Spleen (tissue), 11 donors: Measurements from ENCODE around the gene SSBP1. TPM values are rescaled to one million over a fixed set of nuclear protein-coding genes. Genes with fewer than 3 reads are reported as not detected.

Source experiments
- DNase-seq: peaks from one replicate; pipeline ENCODE4 v3.0.0-alpha.2; 2020
- H3K27ac ChIP-seq, 8 donors: fragments of 200-600 bp; sonication (generic) in 7 of 8; 1 replicate in 4 of 8; 2 replicates in 4 of 8; pipeline versions ENCODE4 v1.5.0 to v1.8.0; 2016 to 2021; ENCODE audit warnings: inconsistent platforms in 4 of 8, mild to moderate bottlenecking in 4 of 8, moderate library complexity in 1 of 8
- H3K27me3 ChIP-seq, 7 donors: fragments of 200-600 bp; sonication (generic) in 6 of 7; replicated peaks in 1 of 7; 1 replicate in 4 of 7; 2 replicates in 3 of 7; pipeline versions ENCODE4 v1.5.0 to v1.8.0; 2016 to 2021; ENCODE audit warnings: inconsistent platforms in 3 of 7, mild to moderate bottlenecking in 1 of 7
- H3K36me3 ChIP-seq, 6 donors: fragments of 200-600 bp; sonication (generic) in 5 of 6; 1 replicate in 4 of 6; 2 replicates in 2 of 6; pipeline versions ENCODE4 v1.5.0 to v1.8.0; 2016 to 2021; ENCODE audit warnings: inconsistent platforms in 2 of 6
- H3K4me1 ChIP-seq, 6 donors: fragments of 200-600 bp; sonication (generic) in 5 of 6; 1 replicate in 3 of 6; 2 replicates in 3 of 6; pipeline versions ENCODE4 v1.5.0 to v1.8.0; 2016 to 2021; ENCODE audit warnings: inconsistent platforms in 3 of 6
- H3K4me3 ChIP-seq, 8 donors: fragments of 200-600 bp; sonication (generic) in 7 of 8; 1 replicate in 4 of 8; 2 replicates in 4 of 8; pipeline versions ENCODE4 v1.5.0 to v1.8.0; 2016 to 2021; ENCODE audit warnings: inconsistent platforms in 4 of 8, mild to moderate bottlenecking in 4 of 8, moderate library complexity in 2 of 8
- H3K9me3 ChIP-seq, 8 donors: fragments of 200-600 bp; sonication (generic) in 7 of 8; 1 replicate in 4 of 8; 2 replicates in 4 of 8; pipeline versions ENCODE4 v1.5.0 to v1.8.0; 2016 to 2021; ENCODE audit warnings: inconsistent platforms in 4 of 8
- POLR2A ChIP-seq, 3 donors: fragments of 450-650 bp; IDR thresholded peaks; one replicate each; pipeline ENCODE4 v1.5.1; 2017; ENCODE audit warnings: antibody characterized with exemption in 3 of 3, mild to moderate bottlenecking in 1 of 3
- POLR2AphosphoS5 ChIP-seq, 3 donors: sonication (generic); formaldehyde crosslinking; IDR thresholded peaks; one replicate each; pipeline ENCODE4 v1.5.1; 2017; ENCODE audit warnings: antibody characterized with exemption in 3 of 3
- WGBS, 5 donors: extraction: QIAGEN DNeasy Blood & Tissue Kit in 3 of 5; methylation state at CpG; one replicate each; pipeline versions ENCODE4 v1.1.5 to v1.1.7; 2013 to 2018; 5-methylcytosine and 5-hydroxymethylcytosine counted together
- intact Hi-C: fragments of 100-400 bp; cut with DNase I; formaldehyde crosslinking; loops from one replicate; pipeline ENCODE4 v1.15.0; 2023; ENCODE audit warnings: low total_unique reads
- polyA plus RNA-seq, 3 donors: library from polyadenylated mRNA; stranded (reverse); fragments of 200-250 nt; gene quantifications; one replicate each; pipeline ENCODE4 v1.2.1, GENCODE V29; 2013
- total RNA-seq, 7 donors: library from RNA; depleted of rRNA in 3 of 7; stranded (reverse); fragments of >200 nt in 3 of 7; fragmentation: NEBNext Ultra II Directional in 4 of 7; extraction: Animal tissue kit (Norgen Biotek cat#: 25700) in 4 of 7; gene quantifications; one replicate each; pipeline versions ENCODE4 v1.1.0 to v1.2.1, GENCODE V29; 2016 to 2021
- TF ChIP-seq, protein P1 (sequence below), 11 experiments: fragments of 200-600 bp in 7 of 11; fragments of 450-650 bp in 4 of 11; sonication (generic) in 4 of 11; IDR thresholded peaks in 8 of 11; conservative IDR thresholded peaks in 3 of 11; 1 replicate in 7 of 11; 2 replicates in 4 of 11; pipeline versions ENCODE4 v1.4.0 to v1.8.0; 2016 to 2021; ENCODE audit warnings: antibody characterized with exemption in 11 of 11, inconsistent platforms in 4 of 11, mild to moderate bottlenecking in 1 of 11
- donor health status: healthy with polysubstance abuse.
- donor health status: DM: no; HTN: no; CAD: no; lungs with moderate emphysema.
- donor health status: DM: no; HTN: no; CAD: no.
- donor health status: Bipolar disorder and iron deficiency.
- donor health status: healthy.
- donor health status: DM: no; HTN: no; CAD: no.
- donor health status: DM: yes; HTN: yes; CAD: no.

The SSBP1 gene
- total and polyA plus RNA-seq, 10 donors, result 69.3 to 185 (median 104) TPM

DNA sequence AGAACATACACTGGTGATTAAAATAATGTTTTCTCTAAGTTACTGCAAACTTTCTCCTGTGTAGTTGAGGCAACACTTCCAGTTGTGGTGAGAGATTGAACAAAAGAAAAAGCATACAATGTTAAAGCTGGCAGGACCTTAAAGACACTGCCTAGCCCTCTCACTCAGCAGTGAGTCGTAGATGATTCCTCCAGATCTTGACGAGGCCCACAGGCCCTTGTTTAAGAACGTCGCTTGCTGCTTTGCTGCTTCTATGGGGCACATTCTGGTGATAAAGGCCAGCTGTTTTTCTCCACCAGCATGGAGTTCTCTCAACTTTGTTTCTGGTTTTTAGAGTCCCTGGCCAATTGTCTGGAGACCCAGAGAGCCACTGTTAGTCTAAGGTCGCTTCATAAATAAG is 33.4 kb upstream of the SSBP1 start:
- intact Hi-C loops, result no loop called here
- Histone ChIP-seq H3K27me3 (no peaks in the 10 kb centered on the region), H3K27ac (no peak overlapping the region), H3K4me1 (peaks cover 16 to 25% (median 22%) of the 10 kb centered on the region in 6 donors), H3K36me3 (no peaks in the 10 kb centered on the region), H3K4me3 (no peak overlapping the region), H3K9me3 (no peaks in the 10 kb centered on the region)
- 73 to 91% (median 87%) methylated on average over 5 of the region's 5 CpGs for WGBS, 5 donors
- DNase-seq, result no peak
- TF ChIP-seq POLR2AphosphoS5 (IDR thresholded peaks at IDR 0.05), result no peak
- TF ChIP-seq, protein P1, sequence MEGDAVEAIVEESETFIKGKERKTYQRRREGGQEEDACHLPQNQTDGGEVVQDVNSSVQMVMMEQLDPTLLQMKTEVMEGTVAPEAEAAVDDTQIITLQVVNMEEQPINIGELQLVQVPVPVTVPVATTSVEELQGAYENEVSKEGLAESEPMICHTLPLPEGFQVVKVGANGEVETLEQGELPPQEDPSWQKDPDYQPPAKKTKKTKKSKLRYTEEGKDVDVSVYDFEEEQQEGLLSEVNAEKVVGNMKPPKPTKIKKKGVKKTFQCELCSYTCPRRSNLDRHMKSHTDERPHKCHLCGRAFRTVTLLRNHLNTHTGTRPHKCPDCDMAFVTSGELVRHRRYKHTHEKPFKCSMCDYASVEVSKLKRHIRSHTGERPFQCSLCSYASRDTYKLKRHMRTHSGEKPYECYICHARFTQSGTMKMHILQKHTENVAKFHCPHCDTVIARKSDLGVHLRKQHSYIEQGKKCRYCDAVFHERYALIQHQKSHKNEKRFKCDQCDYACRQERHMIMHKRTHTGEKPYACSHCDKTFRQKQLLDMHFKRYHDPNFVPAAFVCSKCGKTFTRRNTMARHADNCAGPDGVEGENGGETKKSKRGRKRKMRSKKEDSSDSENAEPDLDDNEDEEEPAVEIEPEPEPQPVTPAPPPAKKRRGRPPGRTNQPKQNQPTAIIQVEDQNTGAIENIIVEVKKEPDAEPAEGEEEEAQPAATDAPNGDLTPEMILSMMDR (IDR thresholded peaks at IDR 0.05 in 8 of 11, conservative IDR thresholded peaks at IDR 0.05 in 3 of 11), result no peak

DNA sequence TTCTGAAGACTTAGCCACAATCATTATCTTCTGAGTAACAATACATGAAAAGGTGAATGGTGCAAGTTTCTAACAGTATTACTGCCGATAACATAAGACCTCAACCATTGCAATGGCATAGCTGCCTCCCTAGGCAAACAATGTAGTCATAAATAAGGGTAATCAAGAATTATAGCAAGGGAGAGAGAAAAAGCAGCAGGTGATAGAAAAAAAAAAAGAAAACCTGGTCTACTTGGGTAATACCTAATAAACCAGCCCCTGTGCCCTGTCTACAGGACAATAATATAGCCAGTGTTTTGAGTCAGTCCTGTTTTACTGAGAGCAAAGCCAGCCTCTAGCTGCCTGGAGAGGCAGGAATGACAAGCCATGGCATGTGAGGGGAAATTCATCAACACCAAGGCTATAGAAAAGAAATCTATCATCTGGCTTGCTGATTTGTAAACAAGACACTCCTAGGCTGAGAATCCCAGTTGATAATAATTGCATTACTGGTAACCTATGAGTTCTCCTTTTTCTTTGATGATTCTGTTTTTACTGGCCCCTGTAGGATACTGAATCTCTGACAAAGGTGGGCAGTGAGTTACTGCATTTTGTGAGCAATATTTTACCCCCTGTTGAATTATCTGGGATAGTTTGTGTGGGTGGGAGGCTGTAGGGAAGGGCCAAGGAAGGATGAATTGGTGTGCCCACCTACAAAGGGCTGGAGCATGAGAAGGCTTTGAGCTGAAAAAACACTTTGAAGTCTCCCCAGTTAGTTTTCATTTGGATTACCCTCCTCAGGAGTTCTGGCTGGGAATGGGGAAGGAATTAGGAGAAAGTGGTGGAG is 31.7 kb upstream of the SSBP1 start:
- H3K9me3 ChIP-seq, result no peaks in the 10 kb centered on the region
- H3K27me3 ChIP-seq, result no peaks in the 10 kb centered on the region
- intact Hi-C loops, result no loop called here
- TF ChIP-seq, protein P1 (IDR thresholded peaks at IDR 0.05 in 8 of 11, conservative IDR thresholded peaks at IDR 0.05 in 3 of 11), result no peak
- TF ChIP-seq POLR2A (IDR thresholded peaks at IDR 0.05), result no peak
- no peak for TF ChIP-seq POLR2AphosphoS5 (IDR thresholded peaks at IDR 0.05)
- no peak overlapping the region for H3K4me3 ChIP-seq
- no peak overlapping the region for H3K27ac ChIP-seq
- H3K4me1 ChIP-seq, result peaks cover 5 to 11% (median 10%) of the 10 kb centered on the region in 6 donors
- H3K36me3 ChIP-seq, result no peaks in the 10 kb centered on the region
- DNase-seq, result no peak
- WGBS, 5 donors, result 91 to 98% (median 93%) methylated on average over 1 of the region's 1 CpG

DNA sequence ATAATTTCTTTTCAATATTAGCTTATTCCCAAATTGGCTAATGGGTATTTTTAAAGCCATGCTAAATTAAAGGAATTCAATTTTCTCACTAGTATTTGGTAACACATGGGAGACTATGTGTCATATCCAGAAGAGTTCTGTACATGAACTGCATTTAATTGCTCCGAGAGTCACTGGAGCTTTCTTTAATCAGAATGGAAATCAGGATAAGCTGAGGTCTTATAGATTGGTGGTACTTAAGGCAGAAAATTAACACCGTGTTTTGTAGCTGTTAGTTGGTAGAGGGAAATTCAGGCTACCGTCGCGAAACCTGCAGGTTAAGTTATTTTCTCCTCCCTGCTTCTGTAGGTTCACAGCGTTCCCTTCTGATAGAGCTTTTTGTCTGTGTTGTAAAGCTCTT is 29.8 kb upstream of the SSBP1 start, which contains the start of gene WEE2:
TSS of gene WEE2 (plus strand) at position 3 of the 400 bp plus-strand sequence. CDS start 406 bp downstream, outside the sequence.
- Histone ChIP-seq H3K27me3 (no peaks in the 10 kb centered on the region), H3K4me3 (no peak within 1 kb of the TSS), H3K27ac (no peak within 1 kb of the TSS), H3K36me3 (peaks cover 0 to under 1% (median 0%) of the 10 kb centered on the region in 6 donors), H3K4me1 (no peaks in the 10 kb centered on the region), H3K9me3 (no peaks in the 10 kb centered on the region)
- intact Hi-C loops, result no loop called here
- no peak for TF ChIP-seq POLR2A (IDR thresholded peaks at IDR 0.05)
- TF ChIP-seq, protein P1 (IDR thresholded peaks at IDR 0.05 in 8 of 11, conservative IDR thresholded peaks at IDR 0.05 in 3 of 11), result no peak
- no peak for DNase-seq
- WGBS, 5 donors, result 92 to 96% (median 94%) methylated on average over 6 of the region's 6 CpGs

DNA sequence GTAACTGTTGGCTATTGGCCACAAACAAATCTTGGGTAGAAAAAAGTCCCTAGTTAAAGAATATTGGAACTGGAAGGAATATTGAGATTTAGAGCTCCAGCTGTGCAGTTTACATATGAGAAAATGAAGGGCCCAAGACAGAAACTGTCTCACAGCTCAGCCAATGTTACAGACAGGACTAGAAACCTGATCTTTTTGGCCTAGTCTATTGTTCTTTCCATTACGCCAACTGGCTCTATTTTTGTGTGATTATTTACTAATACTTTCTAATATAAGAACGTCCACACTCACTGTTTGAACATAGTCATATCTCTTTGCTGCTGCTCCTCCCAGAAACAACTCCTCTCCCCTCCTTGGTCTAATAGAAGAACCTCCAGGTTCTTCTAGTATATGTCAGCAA is 28.8 kb upstream of the SSBP1 start:
- no peaks in the 10 kb centered on the region for H3K4me1 ChIP-seq

More for the DNA sequence above, 28.8 kb upstream of the SSBP1 start:
- Histone ChIP-seq H3K4me3 (no peak overlapping the region), H3K36me3 (peaks cover 0 to 5% (median 0%) of the 10 kb centered on the region in 6 donors), H3K27me3 (no peaks in the 10 kb centered on the region), H3K27ac (no peak overlapping the region), H3K9me3 (no peaks in the 10 kb centered on the region)
- DNase-seq, result no peak
- WGBS, 5 donors, result 87 to 97% (median 91%) methylated on average over 2 of the region's 2 CpGs
- intact Hi-C loops, result no loop called here
- no peak for TF ChIP-seq POLR2A (IDR thresholded peaks at IDR 0.05)
- TF ChIP-seq POLR2AphosphoS5 (IDR thresholded peaks at IDR 0.05), result no peak
- TF ChIP-seq, protein P1 (IDR thresholded peaks at IDR 0.05 in 8 of 11, conservative IDR thresholded peaks at IDR 0.05 in 3 of 11), result no peak
